PFSK-1 (cell line): ENCODE measurements around the gene MARCKS.

ENCODE experiments used
- FOXP2 ChIP-seq: optimal IDR thresholded peaks from 2 replicates; pipeline ENCODE3; 2011; ENCODE audit warnings: borderline replicate concordance, control low read depth, inconsistent platforms; ENCODE audit not compliant: insufficient read depth; ENCODE audit errors: extremely low read length, extremely low read depth
- POLR2AphosphoS5 ChIP-seq: IDR thresholded peaks from 2 replicates; pipeline ENCODE4 v1.6.1; 2012; ENCODE audit warnings: low read depth, mild to moderate bottlenecking, control low read depth, low read length, moderate library complexity
- REST ChIP-seq, 2 experiments: IDR thresholded peaks; 2 replicates each; pipeline versions ENCODE4 v1.6.1 to v1.8.0; 2011 to 2012; ENCODE audit warnings: low read depth in 2 of 2, low read length in 2 of 2, control low read depth in 1 of 2, inconsistent platforms in 1 of 2, mild to moderate bottlenecking in 1 of 2, moderate library complexity in 1 of 2; ENCODE audit not compliant: insufficient read depth in 1 of 2
- SIN3A ChIP-seq: IDR thresholded peaks from 2 replicates; pipeline ENCODE4 v1.6.1; 2012; ENCODE audit warnings: mild to moderate bottlenecking, low read length, moderate library complexity, borderline replicate concordance; ENCODE audit not compliant: insufficient read depth
- TAF1 ChIP-seq: IDR thresholded peaks from 2 replicates; pipeline ENCODE4 v1.6.1; 2012; ENCODE audit warnings: low read length, control low read depth, borderline replicate concordance; ENCODE audit not compliant: insufficient read depth

Gene MARCKS

GRCh38 chr6:113873043-113873667, 16.0 kb downstream of the MARCKS start:
- TF ChIP-seq REST (IDR thresholded peaks at IDR 0.05; ENCODE audit: insufficient read depth in 1 of 2, low read depth in 2 of 2, low read length in 2 of 2) (no peak), FOXP2 (no peak), SIN3A (no peak), POLR2AphosphoS5 (no peak), TAF1 (no peak)

GRCh38 chr6:113875470-113875869, 18.3 kb downstream of the MARCKS start:
- TF ChIP-seq SIN3A, result no peak
- no peak for TF ChIP-seq POLR2AphosphoS5

GRCh38 chr6:113876695-113877094, 19.6 kb downstream of the MARCKS start:
- TF ChIP-seq FOXP2 (no peak), REST (IDR thresholded peaks at IDR 0.05; ENCODE audit: insufficient read depth in 1 of 2, low read depth in 2 of 2, low read length in 2 of 2) (no peak), TAF1 (no peak), POLR2AphosphoS5 (no peak), SIN3A (no peak)

- TF ChIP-seq SIN3A, result no peak
- no peak for TF ChIP-seq TAF1
- no peak for TF ChIP-seq POLR2AphosphoS5
- TF ChIP-seq FOXP2, result no peak
- TF ChIP-seq REST (IDR thresholded peaks at IDR 0.05; ENCODE audit: insufficient read depth in 1 of 2, low read depth in 2 of 2, low read length in 2 of 2), result no peak
Measured at GRCh38 chr6:113879186-113880096, 22.3 kb downstream of the MARCKS start.

- no peak for TF ChIP-seq SIN3A
- TF ChIP-seq TAF1, result no peak
- no peak for TF ChIP-seq REST (IDR thresholded peaks at IDR 0.05; ENCODE audit: insufficient read depth in 1 of 2, low read depth in 2 of 2, low read length in 2 of 2)
- TF ChIP-seq FOXP2, result no peak
- no peak for TF ChIP-seq POLR2AphosphoS5
Measured at GRCh38 chr6:113881478-113881980, 24.4 kb downstream of the MARCKS start.
